H1 (cell line): ENCODE results near the gene WAC. TPM values are rescaled to one million over a fixed set of nuclear protein-coding genes. Genes with fewer than 3 reads are reported as not detected.

Experiments
- CTCF ChIA-PET: fragments of 300-600 bp; sonication (Branson Sonifier 250); formaldehyde crosslinking; loops from one replicate; lab custom pipeline; 2021; ENCODE audit not compliant: partially characterized antibody; lab: Charles Lee
- POLR2A ChIA-PET: fragments of 300-600 bp; sonication (Branson Sonifier 250); formaldehyde crosslinking; loops from one replicate; lab custom pipeline; 2021; ENCODE audit warnings: inconsistent platforms; ENCODE audit not compliant: partially characterized antibody; lab: Charles Lee
- DNase-seq, 2 experiments: peaks; one replicate each; pipeline versions ENCODE4 v3.0.0 to v3.0.0-alpha.2; 2010 to 2022; ENCODE audit warnings: low spot score in 2 of 2, low read depth in 1 of 2, mixed read lengths in 1 of 2
- FAIRE-seq: peaks from 2 replicates; lab custom pipeline; 2011; peaks lifted over from hg19 to GRCh38; lab: Jason Lieb, UNC
- H2AFZ ChIP-seq: 2 replicates; pipeline ENCODE4 v1.8.1; 2012; ENCODE audit warnings: low read length, inconsistent platforms
- H2AK5ac ChIP-seq: 2 replicates; pipeline ENCODE4 v1.6.1; 2013; ENCODE audit warnings: low read depth, low read length
- H2BK120ac ChIP-seq: replicated peaks from 2 replicates; pipeline ENCODE3; 2013; ENCODE audit warnings: low read depth, low read length, inconsistent platforms
- H2BK12ac ChIP-seq: 2 replicates; pipeline ENCODE4 v1.6.1; 2013; ENCODE audit warnings: low read depth, low read length
- H2BK15ac ChIP-seq: 2 replicates; pipeline ENCODE4 v1.6.1; 2013; ENCODE audit warnings: low read length
- H2BK20ac ChIP-seq: 2 replicates; pipeline ENCODE4 v1.6.1; 2013; ENCODE audit warnings: low read length
- H2BK5ac ChIP-seq: 2 replicates; pipeline ENCODE4 v1.6.1; 2013; ENCODE audit warnings: low read depth, low read length
- H3K14ac ChIP-seq: 2 replicates; pipeline ENCODE4 v1.6.1; 2013; ENCODE audit warnings: inconsistent platforms; ENCODE audit not compliant: insufficient read length
- H3K18ac ChIP-seq: 2 replicates; pipeline ENCODE4 v1.6.1; 2013; ENCODE audit warnings: low read length; ENCODE audit errors: extremely low read depth
- H3K23ac ChIP-seq: 2 replicates; pipeline ENCODE4 v1.6.1; 2013; ENCODE audit warnings: inconsistent platforms; ENCODE audit not compliant: insufficient read length
- H3K23me2 ChIP-seq: 2 replicates; pipeline ENCODE4 v1.6.1; 2013; ENCODE audit warnings: low read depth, low read length
- H3K27ac ChIP-seq: 2 replicates; pipeline ENCODE4 v1.6.1; 2011; ENCODE audit warnings: low read depth, low read length, inconsistent platforms
- H3K27me3 ChIP-seq, 4 experiments: replicated peaks in 1 of 4; 1 replicate in 1 of 4; 2 replicates in 3 of 4; pipeline versions ENCODE4 v1.6.1 to v1.8.1; 2011 to 2013; ENCODE audit warnings: low read length in 3 of 4, mild to moderate bottlenecking in 3 of 4, inconsistent platforms in 2 of 4, mixed read lengths in 2 of 4, moderate library complexity in 1 of 4; ENCODE audit not compliant: control insufficient read depth in 3 of 4, insufficient read depth in 3 of 4; ENCODE audit errors: extremely low read depth in 1 of 4
- H3K36me3 ChIP-seq, 4 experiments: 2 replicates each; pipeline versions ENCODE4 v1.6.1 to v1.8.1; 2011 to 2013; ENCODE audit warnings: mild to moderate bottlenecking in 4 of 4, low read length in 3 of 4, moderate library complexity in 2 of 4, control low read depth in 1 of 4, inconsistent platforms in 1 of 4; ENCODE audit not compliant: insufficient read depth in 4 of 4, control insufficient read depth in 2 of 4
- H3K4ac ChIP-seq: replicated peaks from 2 replicates; pipeline ENCODE3; 2013; ENCODE audit warnings: low read length, low read depth, mixed read lengths, inconsistent platforms; ENCODE audit not compliant: insufficient read length
- H3K4me1 ChIP-seq, 4 experiments: replicated peaks in 1 of 4; 1 replicate in 1 of 4; 2 replicates in 3 of 4; pipeline versions ENCODE4 v1.6.1 to v1.8.1; 2011 to 2013; ENCODE audit warnings: low read length in 3 of 4, inconsistent platforms in 2 of 4, mixed read lengths in 1 of 4; ENCODE audit not compliant: insufficient read depth in 4 of 4, control insufficient read depth in 3 of 4
- H3K4me2 ChIP-seq, 2 experiments: 2 replicates each; pipeline versions ENCODE4 v1.6.1 to v1.8.1; 2011 to 2013; ENCODE audit warnings: low read depth in 2 of 2, low read length in 2 of 2, control low read depth in 1 of 2, inconsistent platforms in 1 of 2, mild to moderate bottlenecking in 1 of 2; ENCODE audit not compliant: insufficient read depth in 1 of 2
- H3K4me3 ChIP-seq, 4 experiments: fragments of 200-600, 300-600 bp in 1 of 4; sonication (generic), shearing (Covaris generic), sonication (Bioruptor Twin) in 1 of 4; 2 replicates each; pipeline versions ENCODE4 v1.5.1 to v1.8.1; 2011 to 2016; ENCODE audit warnings: low read length in 4 of 4, low read depth in 3 of 4, control low read depth in 2 of 4, inconsistent platforms in 2 of 4, mild to moderate bottlenecking in 2 of 4, mixed read lengths in 1 of 4, moderate library complexity in 1 of 4; ENCODE audit not compliant: insufficient read depth in 2 of 4; ENCODE audit errors: extremely low read depth in 1 of 4
- H3K56ac ChIP-seq: replicated peaks from 2 replicates; pipeline ENCODE3; 2013; ENCODE audit warnings: low read depth, mild to moderate bottlenecking, mixed read lengths, low read length, inconsistent platforms; ENCODE audit not compliant: insufficient read length
- H3K79me1 ChIP-seq: 2 replicates; pipeline ENCODE4 v1.6.1; 2013; ENCODE audit warnings: low read depth, low read length, control low read depth
- H3K79me2 ChIP-seq, 2 experiments: 2 replicates each; pipeline versions ENCODE4 v1.6.1 to v1.8.1; 2012 to 2013; ENCODE audit warnings: low read length in 2 of 2, mild to moderate bottlenecking in 2 of 2, inconsistent platforms in 1 of 2; ENCODE audit not compliant: insufficient read depth in 2 of 2, control insufficient read depth in 1 of 2
- H3K9ac ChIP-seq, 4 experiments: replicated peaks in 1 of 4; 1 replicate in 1 of 4; 2 replicates in 3 of 4; pipeline versions ENCODE4 v1.6.1 to v1.8.1; 2011 to 2013; ENCODE audit warnings: low read depth in 3 of 4, low read length in 3 of 4, control low read depth in 2 of 4, mild to moderate bottlenecking in 2 of 4, moderate library complexity in 2 of 4, inconsistent platforms in 1 of 4; ENCODE audit errors: extremely low read depth in 1 of 4
- H3K9me3 ChIP-seq, 2 experiments: 2 replicates each; pipeline versions ENCODE4 v1.6.1 to v1.8.1; 2012 to 2013; ENCODE audit warnings: mild to moderate bottlenecking in 2 of 2, moderate library complexity in 2 of 2, control low read depth in 1 of 2, inconsistent platforms in 1 of 2, low read depth in 1 of 2, low read length in 1 of 2, mixed read lengths in 1 of 2; ENCODE audit not compliant: insufficient read depth in 2 of 2
- H4K20me1 ChIP-seq, 2 experiments: replicated peaks in 1 of 2; 2 replicates each; pipeline versions ENCODE3 to v1.8.1; 2011 to 2013; ENCODE audit warnings: inconsistent platforms in 2 of 2, low read length in 2 of 2, mild to moderate bottlenecking in 1 of 2; ENCODE audit not compliant: insufficient read depth in 2 of 2, control insufficient read depth in 1 of 2
- H4K5ac ChIP-seq: 2 replicates; pipeline ENCODE4 v1.6.1; 2013; ENCODE audit warnings: low read length, low read depth, mixed read lengths, inconsistent platforms; ENCODE audit not compliant: insufficient read length
- H4K8ac ChIP-seq: 2 replicates; pipeline ENCODE4 v1.8.0; 2013; ENCODE audit warnings: mild to moderate bottlenecking, moderate library complexity, low read length, inconsistent platforms; ENCODE audit not compliant: insufficient read depth; ENCODE audit errors: extremely low read depth
- H4K91ac ChIP-seq: replicated peaks from 2 replicates; pipeline ENCODE3; 2013; ENCODE audit warnings: low read length, mixed read lengths, inconsistent platforms; ENCODE audit not compliant: insufficient read length
- BRCA1 ChIP-seq: IDR thresholded peaks from 2 replicates; pipeline ENCODE4 v1.6.1; 2012; ENCODE audit warnings: low read depth, low read length, improper control_type of control experiment
- CREB1 ChIP-seq: IDR thresholded peaks from 2 replicates; pipeline ENCODE4 v1.6.1; 2012; ENCODE audit warnings: inconsistent platforms
- JUN ChIP-seq: IDR thresholded peaks from 2 replicates; pipeline ENCODE4 v1.6.1; 2011; ENCODE audit warnings: low read depth, mild to moderate bottlenecking, improper control_type of control experiment, low read length
- MAFK ChIP-seq: IDR thresholded peaks from 2 replicates; pipeline ENCODE4 v1.6.1; 2012; ENCODE audit warnings: low read depth, mild to moderate bottlenecking, improper control_type of control experiment, low read length
- POU5F1 ChIP-seq: IDR thresholded peaks from 2 replicates; pipeline ENCODE4 v1.6.1; 2011; ENCODE audit warnings: low read depth, mild to moderate bottlenecking, low read length, moderate library complexity
- WGBS, 2 experiments: shearing (Covaris generic) in 1 of 2; methylation state at CpG; one replicate each; pipeline versions ENCODE4 v1.1.6 to v1.1.7; 2013 to 2015; ENCODE audit warnings: low lambda C conversion rate in 2 of 2, mixed read lengths in 2 of 2, inconsistent platforms in 1 of 2, low coverage in 1 of 2, missing lambda C conversion rate in 1 of 2; ENCODE audit not compliant: insufficient replicate concordance in 2 of 2, insufficient coverage in 1 of 2, insufficient read length in 1 of 2; ENCODE audit errors: extremely low coverage in 1 of 2, missing lambda C conversion rate in 1 of 2; 5-methylcytosine and 5-hydroxymethylcytosine counted together
- polyA plus RNA-seq, 7 experiments: library from polyadenylated mRNA; depleted of rRNA in 3 of 7; stranded (reverse) in 5 of 7; unstranded in 2 of 7; fragments of >200 nt in 5 of 7; fragments of 200-250 nt in 2 of 7; gene quantifications; 1 replicate in 5 of 7; 2 replicates in 1 of 7; 4 replicates in 1 of 7; pipeline versions ENCODE4 v1.2.1 to v1.2.3, GENCODE V29; 2011 to 2013; ENCODE audit warnings: missing spikeins in 2 of 7, mixed read lengths in 2 of 7
- total RNA-seq: library from RNA; stranded (reverse); fragmentation: NEBNext Ultra II Directional; extraction: Animal tissue kit (Norgen Biotek cat#: 25700); gene quantifications from 2 replicates; pipeline ENCODE4 v1.2.1, GENCODE V29; 2021

WAC gene
- total and polyA plus RNA-seq, 2 of the 8 experiments (the other 6 are each of a cell fraction or from before 2014, with no cell fraction given): 72.9 to 128 TPM

DNA sequence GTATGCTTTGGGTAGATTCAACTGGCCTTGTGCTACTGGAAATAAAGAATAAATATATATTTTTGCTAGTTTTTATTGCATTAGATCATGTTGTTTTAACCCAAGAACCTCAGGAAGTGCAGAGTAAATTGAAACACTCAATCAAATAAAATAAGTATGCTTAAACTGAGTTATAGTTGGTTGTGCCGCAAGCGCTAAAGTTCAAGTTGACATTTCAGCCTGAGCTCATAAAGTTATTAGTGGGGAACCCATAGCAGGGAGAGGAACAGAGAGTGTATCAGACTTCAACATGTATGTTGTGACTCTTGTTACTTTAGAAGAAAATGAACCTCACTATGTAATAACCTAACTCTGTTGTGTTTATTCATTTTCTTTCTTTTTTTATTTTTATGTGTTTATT is 119.2 kb downstream of the WAC start:
- no peak overlapping the region for H2AFZ ChIP-seq
- ChIA-PET POLR2A (no interaction called here), CTCF (interaction anchor here (0.7 to 2.2 kb wide), 3 partner anchors 11 to 85 kb away, joined by 3 to 12 read pairs (median 3); no protein-coding TSS in a partner anchor)
- no peak overlapping the region for H3K56ac ChIP-seq
- H3K18ac ChIP-seq: no peak overlapping the region
- FAIRE-seq (no peak), DNase-seq (no peak)
- no peak overlapping the region for H3K4ac ChIP-seq
- no peak overlapping the region for H2BK20ac ChIP-seq
- H3K27me3 ChIP-seq: no peaks in the 10 kb centered on the region
- no peak overlapping the region for H3K9ac ChIP-seq
- H3K27ac ChIP-seq: no peak overlapping the region
- H3K9me3 ChIP-seq: no peaks in the 10 kb centered on the region
- H3K4me1 ChIP-seq: no peaks in the 10 kb centered on the region
- no peaks in the 10 kb centered on the region for H3K79me2 ChIP-seq
- 68% methylated on average over 2 of the region's 2 CpGs; no CpG with 5 or more reads in 1 of the 2 experiments for WGBS, 2 experiments
- H3K23me2 ChIP-seq: no peaks in the 10 kb centered on the region
- H2BK5ac ChIP-seq: no peak overlapping the region
- H3K14ac ChIP-seq: no peak overlapping the region
- no peaks in the 10 kb centered on the region for H3K79me1 ChIP-seq
- no peaks in the 10 kb centered on the region for H3K36me3 ChIP-seq
- H2BK120ac ChIP-seq: no peak overlapping the region
- H4K5ac ChIP-seq: no peak overlapping the region
- no peak overlapping the region for H2AK5ac ChIP-seq
- no peak overlapping the region for H3K4me2 ChIP-seq
- H3K23ac ChIP-seq: no peak overlapping the region
- H2BK15ac ChIP-seq: no peak overlapping the region
- no peaks in the 10 kb centered on the region for H4K20me1 ChIP-seq
- H2BK12ac ChIP-seq: no peak overlapping the region
- no peak overlapping the region for H4K91ac ChIP-seq
- no peak overlapping the region for H3K4me3 ChIP-seq
- H4K8ac ChIP-seq: no peak overlapping the region
- no peak for TF ChIP-seq CREB1
- TF ChIP-seq POU5F1: no peak
- no peak for TF ChIP-seq BRCA1
- TF ChIP-seq JUN: no peak
- TF ChIP-seq MAFK: no peak
